Neutrophil (primary cell): ENCODE results near the gene SMNDC1.
A peak's percentile ranks its signal among the peaks of the same experiment; 100 is the strongest.
"Not testable (repeated sequence)": the region's sequence is repeated elsewhere in the genome, so short reads cannot be mapped to it uniquely, and the experiment has no call there.

Experiments used
- H3K27ac ChIP-seq: fragments of 200-600 bp; sonication (generic); 2 replicates; pipeline ENCODE4 v1.5.1; 2016; ENCODE audit warnings: mild to moderate bottlenecking, moderate library complexity
- H3K27me3 ChIP-seq: fragments of 200-600 bp; sonication (generic); 2 replicates; pipeline ENCODE4 v1.6.0; 2016; ENCODE audit warnings: mild to moderate bottlenecking
- H3K36me3 ChIP-seq: fragments of 200-600 bp; sonication (generic); 2 replicates; pipeline ENCODE4 v1.5.1; 2017
- H3K4me1 ChIP-seq, 2 experiments: fragments of 200-600 bp in 1 of 2; sonication (generic) in 1 of 2; 1 replicate in 1 of 2; 2 replicates in 1 of 2; pipeline versions ENCODE4 v1.5.1 to v1.6.1; 2013 to 2016; ENCODE audit warnings: low read depth in 1 of 2, low read length in 1 of 2, mild to moderate bottlenecking in 1 of 2, moderate library complexity in 1 of 2; ENCODE audit not compliant: control insufficient read depth in 1 of 2, insufficient read depth in 1 of 2
- H3K4me3 ChIP-seq, 2 experiments: fragments of 200-600 bp in 1 of 2; sonication (generic) in 1 of 2; 1 replicate in 1 of 2; 2 replicates in 1 of 2; pipeline ENCODE4 v1.5.1; 2013 to 2016; ENCODE audit warnings: low read depth in 1 of 2, low read length in 1 of 2, mild to moderate bottlenecking in 1 of 2, moderate library complexity in 1 of 2
- H3K9me3 ChIP-seq: fragments of 200-600 bp; sonication (generic); 2 replicates; pipeline ENCODE4 v1.5.1; 2016
- CTCF ChIP-seq: fragments of 200-600 bp; sonication (generic); IDR thresholded peaks from 2 replicates; pipeline ENCODE4 v1.5.1; 2016; ENCODE audit warnings: antibody characterized with exemption

Gene SMNDC1

DNA sequence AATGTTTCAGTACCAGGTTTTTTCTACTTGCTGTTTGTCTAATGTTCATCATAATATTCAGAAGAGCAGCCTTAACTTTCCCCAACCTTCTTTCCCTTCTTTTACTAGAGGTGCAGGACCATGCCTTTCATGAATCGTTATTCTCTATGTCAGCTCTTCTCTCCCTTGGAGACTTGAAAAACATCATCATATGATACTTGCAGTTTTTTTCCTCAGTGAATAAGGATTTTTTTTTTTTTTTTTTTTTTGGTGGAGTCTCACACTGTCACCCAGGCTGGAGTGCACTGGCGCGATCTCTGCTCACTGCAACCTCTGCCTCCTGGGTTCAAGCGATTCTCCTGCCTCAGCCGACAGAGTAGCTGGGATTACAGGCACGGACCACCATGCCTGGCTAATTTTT, 30.1 kb downstream of the SMNDC1 start:
- Histone ChIP-seq H3K9me3 (no peaks in the 10 kb centered on the region), H3K27me3 (no peaks in the 10 kb centered on the region), H3K4me3 (no peak overlapping the region), H3K27ac (no peak overlapping the region), H3K36me3 (no peaks in the 10 kb centered on the region), H3K4me1 (peaks cover 15 to 24% of the 10 kb centered on the region in 2 experiments)
- no peak for TF ChIP-seq CTCF

DNA sequence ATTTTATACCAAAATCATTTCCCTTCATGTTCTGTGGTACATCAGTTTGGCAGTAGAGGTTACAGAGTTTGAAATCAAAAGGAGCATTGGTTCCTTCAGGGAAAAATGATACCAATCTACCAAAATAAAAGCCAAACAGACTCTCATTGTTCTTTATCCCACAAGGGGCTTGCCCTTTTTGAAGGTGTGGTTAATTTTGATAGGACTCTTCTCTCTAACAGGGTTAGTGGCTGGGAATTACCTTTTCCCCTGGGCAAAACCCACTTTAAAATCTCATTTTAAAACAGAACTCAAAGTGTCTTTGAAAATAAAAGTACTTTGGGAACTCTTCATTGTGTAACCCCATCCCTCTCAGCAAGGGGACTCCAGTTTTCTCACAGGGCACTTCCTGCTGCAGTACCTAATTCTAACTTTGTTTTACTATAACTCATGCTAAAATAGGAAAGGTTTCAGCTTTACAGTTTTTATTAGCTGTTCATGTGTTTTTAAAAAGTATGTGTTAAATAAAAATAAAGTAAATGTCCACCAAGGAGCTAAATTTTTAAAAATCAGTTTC, 30.6 kb downstream of the SMNDC1 start:
- Histone ChIP-seq H3K4me3 (no peak overlapping the region), H3K27ac (peak overlapping the region; percentile 45), H3K9me3 (no peaks in the 10 kb centered on the region)

GRCh38 chr10:110273474-110273873, 31.2 kb downstream of the SMNDC1 start:
- no peak overlapping the region for H3K4me3 ChIP-seq
- H3K27ac ChIP-seq = peak overlapping the region; percentile 45
- H3K36me3 ChIP-seq = no peaks in the 10 kb centered on the region
- no peak for TF ChIP-seq CTCF
- H3K27me3 ChIP-seq = no peaks in the 10 kb centered on the region
- no peaks in the 10 kb centered on the region for H3K9me3 ChIP-seq
- peaks cover 15 to 28% of the 10 kb centered on the region in 2 experiments for H3K4me1 ChIP-seq

More for the DNA sequence above, 30.6 kb downstream of the SMNDC1 start:
- Histone ChIP-seq H3K4me1 (peaks cover 15 to 25% of the 10 kb centered on the region in 2 experiments), H3K27me3 (no peaks in the 10 kb centered on the region), H3K36me3 (no peaks in the 10 kb centered on the region)
- TF ChIP-seq CTCF = no peak

- not testable (repeated sequence) for H3K4me3 ChIP-seq, H3K36me3 ChIP-seq, H3K27me3 ChIP-seq, H3K9me3 ChIP-seq
- Histone ChIP-seq H3K4me1 (peaks cover 15 to 28% of the 10 kb centered on the region in 2 experiments), H3K27ac (peak overlapping the region; percentile 45)
Measured at GRCh38 chr10:110272995-110273394, 31.7 kb downstream of the SMNDC1 start.

DNA sequence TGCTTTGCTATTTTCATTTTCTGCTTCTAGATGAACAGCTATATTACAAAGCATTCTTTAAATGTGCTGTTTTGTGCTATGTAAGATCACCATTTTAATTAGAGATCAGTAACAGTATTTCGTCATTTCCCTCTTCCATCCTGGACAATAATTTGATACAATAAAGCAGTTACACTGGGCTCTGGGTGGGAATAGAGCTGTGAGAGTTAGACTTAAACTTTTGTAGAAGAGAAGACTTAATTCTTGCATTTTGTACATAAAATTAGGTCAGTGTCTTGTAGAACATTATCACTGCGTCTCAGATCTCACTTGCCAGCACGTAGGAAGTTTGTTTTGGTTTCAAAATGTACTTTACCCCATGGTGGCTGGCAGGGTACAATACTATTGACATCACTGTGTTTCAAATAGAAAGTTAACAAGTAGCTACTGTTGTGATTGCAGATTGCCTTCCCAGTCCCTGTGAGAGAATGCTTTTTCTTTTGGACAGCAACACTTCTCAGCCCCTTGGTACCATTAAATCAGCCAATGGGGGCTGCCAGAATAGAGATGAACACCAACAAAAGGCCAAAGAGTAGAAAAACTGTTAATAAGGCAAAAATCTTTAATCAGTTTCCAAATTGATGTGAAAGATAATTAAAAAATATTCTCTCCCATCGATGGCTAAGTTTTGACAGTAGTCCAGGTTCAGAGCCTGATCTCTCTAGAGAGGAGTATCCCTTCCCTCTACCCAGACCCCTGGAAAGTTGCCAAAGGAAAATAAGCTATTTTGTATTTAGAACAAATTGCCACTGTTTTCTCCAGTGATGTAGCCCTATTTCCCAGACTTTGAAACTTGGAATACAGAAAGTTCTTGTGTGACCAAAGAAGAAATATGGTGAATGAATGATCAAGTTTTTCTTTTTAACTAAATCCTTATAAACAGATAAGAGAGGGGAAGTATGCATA, 35.1 kb downstream of the SMNDC1 start:
- peak overlapping the region; percentile 56 for H3K27ac ChIP-seq
- H3K4me1 ChIP-seq = peaks cover 15 to 28% of the 10 kb centered on the region in 2 experiments
- H3K36me3 ChIP-seq = no peaks in the 10 kb centered on the region
- no peaks in the 10 kb centered on the region for H3K27me3 ChIP-seq
- no peak for TF ChIP-seq CTCF
- no peaks in the 10 kb centered on the region for H3K9me3 ChIP-seq
- no peak overlapping the region for H3K4me3 ChIP-seq

DNA sequence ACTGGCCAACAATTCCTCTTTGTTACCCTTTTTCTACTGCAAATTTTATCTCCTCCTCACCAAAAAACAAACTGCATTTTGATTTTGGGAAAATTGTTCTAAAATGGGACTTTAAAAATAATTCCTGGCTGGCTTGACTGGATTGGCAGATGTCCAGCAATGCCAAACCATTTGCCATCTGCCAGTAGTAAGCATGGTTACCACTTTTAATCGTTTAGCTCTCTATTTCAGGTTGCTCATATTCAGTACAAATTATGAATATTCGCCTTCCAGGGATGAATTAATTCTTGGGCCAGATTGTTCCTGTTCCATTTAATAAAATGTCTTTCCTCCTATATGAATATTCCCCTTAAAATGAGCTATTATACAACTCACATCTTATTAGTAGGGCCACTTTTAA, 35.7 kb downstream of the SMNDC1 start:
- Histone ChIP-seq H3K27me3 (no peaks in the 10 kb centered on the region), H3K4me1 (peaks cover 10 to 21% of the 10 kb centered on the region in 2 experiments), H3K36me3 (no peaks in the 10 kb centered on the region), H3K4me3 (no peak overlapping the region), H3K27ac (peak overlapping the region; percentile 56), H3K9me3 (no peaks in the 10 kb centered on the region)
- no peak for TF ChIP-seq CTCF
